ENCODE measurements around the gene IFNAR2.
A peak's percentile ranks its signal among the peaks of the same experiment; 100 is the strongest.

Gene IFNAR2

DNA sequence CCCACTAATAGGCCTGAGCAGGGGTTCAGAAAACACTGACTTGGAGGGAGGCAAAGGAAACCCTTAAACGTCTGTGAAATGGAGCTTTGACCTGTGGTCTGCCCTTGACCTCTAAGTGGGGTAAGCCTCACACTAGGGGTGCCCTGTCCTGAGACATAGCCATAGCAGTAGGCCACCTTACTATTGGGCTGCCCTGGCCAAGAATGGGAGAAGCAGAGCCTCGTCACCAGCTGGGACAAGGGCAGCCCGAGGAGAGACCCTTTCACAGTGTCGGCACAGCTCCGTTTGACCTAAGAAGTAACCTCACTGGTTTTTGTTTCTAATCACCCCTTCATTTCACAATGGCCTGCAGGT lies 26.4 kb upstream of the IFNAR2 start:
- no peak overlapping the region for H3K4me3 ChIP-seq (replicated peaks; ENCODE audit: low read depth, low read length)
- TF ChIP-seq, protein P1, sequence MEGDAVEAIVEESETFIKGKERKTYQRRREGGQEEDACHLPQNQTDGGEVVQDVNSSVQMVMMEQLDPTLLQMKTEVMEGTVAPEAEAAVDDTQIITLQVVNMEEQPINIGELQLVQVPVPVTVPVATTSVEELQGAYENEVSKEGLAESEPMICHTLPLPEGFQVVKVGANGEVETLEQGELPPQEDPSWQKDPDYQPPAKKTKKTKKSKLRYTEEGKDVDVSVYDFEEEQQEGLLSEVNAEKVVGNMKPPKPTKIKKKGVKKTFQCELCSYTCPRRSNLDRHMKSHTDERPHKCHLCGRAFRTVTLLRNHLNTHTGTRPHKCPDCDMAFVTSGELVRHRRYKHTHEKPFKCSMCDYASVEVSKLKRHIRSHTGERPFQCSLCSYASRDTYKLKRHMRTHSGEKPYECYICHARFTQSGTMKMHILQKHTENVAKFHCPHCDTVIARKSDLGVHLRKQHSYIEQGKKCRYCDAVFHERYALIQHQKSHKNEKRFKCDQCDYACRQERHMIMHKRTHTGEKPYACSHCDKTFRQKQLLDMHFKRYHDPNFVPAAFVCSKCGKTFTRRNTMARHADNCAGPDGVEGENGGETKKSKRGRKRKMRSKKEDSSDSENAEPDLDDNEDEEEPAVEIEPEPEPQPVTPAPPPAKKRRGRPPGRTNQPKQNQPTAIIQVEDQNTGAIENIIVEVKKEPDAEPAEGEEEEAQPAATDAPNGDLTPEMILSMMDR (IDR thresholded peaks at IDR 0.05; ENCODE audit: low read length, missing control alignments), result no peak
- no peak for DNase-seq (ENCODE audit: low read depth)

DNA sequence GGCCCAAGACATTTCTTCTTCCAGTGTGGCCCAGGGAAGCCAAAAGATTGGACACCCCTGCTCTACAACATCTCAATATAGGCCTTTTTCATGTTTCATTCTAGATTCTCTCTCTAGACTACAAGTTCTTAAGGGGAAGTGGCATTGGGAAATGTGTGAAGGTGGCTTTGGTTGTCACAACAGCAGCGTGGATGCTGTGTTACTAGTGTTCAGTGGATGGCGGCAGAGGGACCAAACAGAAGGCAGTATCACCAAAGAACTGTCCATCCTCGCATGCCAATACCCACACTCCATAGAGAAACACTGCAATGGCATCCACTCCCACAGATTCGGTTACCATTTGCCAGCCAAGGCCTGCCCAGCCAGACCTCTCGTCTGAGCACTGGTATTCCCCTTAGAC lies 24.3 kb upstream of the IFNAR2 start:
- H3K4me3 ChIP-seq (replicated peaks; ENCODE audit: low read depth, low read length), result no peak overlapping the region
- TF ChIP-seq, protein P1 (IDR thresholded peaks at IDR 0.05; ENCODE audit: low read length, missing control alignments), result no peak
- no peak for DNase-seq (ENCODE audit: low read depth)

DNA sequence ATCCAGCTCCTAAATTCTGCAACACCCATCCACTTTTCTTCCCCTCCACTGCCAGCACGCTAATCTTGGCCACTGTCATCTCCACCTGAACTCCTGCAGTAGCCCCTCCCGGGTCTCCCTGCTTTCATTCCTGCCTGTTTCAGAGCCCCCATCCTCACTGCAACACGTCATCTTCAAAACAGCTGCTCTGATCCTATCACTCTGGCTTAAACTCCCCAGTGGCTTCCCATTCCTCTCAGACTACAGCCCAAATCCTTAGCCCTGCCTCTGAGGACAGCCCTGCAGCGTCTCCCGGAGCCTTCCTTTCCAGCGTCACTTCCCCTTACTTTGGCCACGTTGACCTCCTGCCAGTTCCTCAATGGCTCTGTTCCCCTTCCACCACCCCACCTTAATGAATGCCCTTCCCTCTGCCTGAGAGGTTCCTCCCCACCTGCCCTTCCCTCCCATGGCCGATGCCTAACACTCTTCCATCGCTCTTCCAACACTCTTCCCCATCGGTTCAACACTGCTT lies 22.9 kb upstream of the IFNAR2 start:
- DNase-seq (ENCODE audit: low read depth), result no peak
- TF ChIP-seq, protein P1 (IDR thresholded peaks at IDR 0.05; ENCODE audit: low read length, missing control alignments), result no peak
- no peak overlapping the region for H3K4me3 ChIP-seq (replicated peaks; ENCODE audit: low read depth, low read length)

DNA sequence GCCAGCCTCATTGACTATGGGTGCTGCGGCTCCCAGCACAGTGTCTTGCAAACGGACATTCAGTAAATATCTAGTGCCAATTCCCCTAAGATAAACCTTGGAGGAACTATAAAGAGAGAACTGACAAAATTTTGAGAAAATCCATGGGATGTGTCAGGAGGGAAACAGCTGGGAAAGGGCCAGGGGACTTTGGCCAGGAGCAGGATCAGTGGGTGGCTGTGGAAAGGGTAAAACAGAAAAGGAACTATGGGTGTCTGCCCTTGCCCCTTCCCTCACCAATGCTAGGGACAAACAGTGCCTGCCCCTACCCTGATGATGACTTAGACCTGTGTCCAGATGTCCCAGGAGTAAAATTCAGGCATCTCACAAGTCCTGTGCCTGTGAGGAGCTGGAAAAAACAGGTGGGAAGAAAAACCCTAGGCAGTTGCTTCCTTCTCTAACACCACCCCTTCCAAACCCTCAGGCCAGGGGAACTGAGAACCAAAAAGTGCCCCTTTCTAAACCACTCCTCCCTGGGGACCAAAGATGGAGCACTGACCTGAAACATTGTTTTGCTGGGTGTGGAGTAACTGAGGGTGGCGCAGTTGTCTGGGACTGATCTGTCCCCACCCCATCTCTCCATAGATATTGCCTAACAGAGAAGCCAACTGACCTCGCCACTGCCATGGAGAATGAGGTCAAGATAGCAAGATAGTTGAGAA lies 22.1 kb upstream of the IFNAR2 start:
- TF ChIP-seq, protein P1 (IDR thresholded peaks at IDR 0.05; ENCODE audit: low read length, missing control alignments), result no peak
- H3K4me3 ChIP-seq (replicated peaks; ENCODE audit: low read depth, low read length), result no peak overlapping the region
- no peak for DNase-seq (ENCODE audit: low read depth)

DNA sequence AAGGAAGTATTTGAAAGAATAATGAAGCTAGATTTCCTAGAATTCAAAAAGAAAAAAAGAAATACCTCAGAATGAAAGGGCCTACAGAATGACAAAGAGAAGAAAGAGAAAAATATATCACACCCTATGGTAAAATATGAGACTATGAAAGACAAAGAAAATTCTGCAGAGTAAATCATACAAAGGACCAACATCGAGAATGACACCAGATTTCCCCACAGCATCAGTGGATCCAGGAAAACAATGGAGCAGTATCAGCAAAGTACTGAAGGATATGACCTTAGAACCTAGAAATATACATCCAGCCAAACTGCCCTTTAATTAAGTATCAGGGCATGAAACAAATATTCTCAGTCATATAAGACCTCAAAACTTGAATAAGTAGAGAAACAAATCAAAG lies 21.2 kb upstream of the IFNAR2 start:
- no peak for DNase-seq (ENCODE audit: low read depth)
- H3K4me3 ChIP-seq (replicated peaks; ENCODE audit: low read depth, low read length), result no peak overlapping the region
- TF ChIP-seq, protein P1 (IDR thresholded peaks at IDR 0.05; ENCODE audit: low read length, missing control alignments), result no peak

DNA sequence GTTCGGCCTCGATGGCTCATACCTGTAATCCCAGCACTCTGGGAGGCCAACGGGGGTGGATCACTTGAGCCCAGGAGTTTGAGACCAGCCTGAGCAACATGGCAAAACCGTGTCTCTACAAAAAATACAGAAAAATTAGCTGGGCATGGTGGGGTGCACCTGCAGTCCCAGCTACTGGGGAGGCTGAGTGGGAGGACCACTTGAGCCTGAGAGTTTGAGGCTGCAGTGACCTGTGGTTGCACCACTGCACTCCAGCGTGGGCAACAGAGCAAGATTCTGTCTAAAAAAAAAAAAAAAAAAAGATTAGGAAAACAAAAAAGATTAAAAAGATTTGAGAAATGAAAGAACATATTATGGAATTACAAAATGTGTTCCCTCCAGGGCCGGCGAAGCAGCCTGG lies 18.4 kb upstream of the IFNAR2 start:
- DNase-seq (ENCODE audit: low read depth), result no peak
- no peak overlapping the region for H3K4me3 ChIP-seq (replicated peaks; ENCODE audit: low read depth, low read length)
- TF ChIP-seq, protein P1 (IDR thresholded peaks at IDR 0.05; ENCODE audit: low read length, missing control alignments), result no peak

DNA sequence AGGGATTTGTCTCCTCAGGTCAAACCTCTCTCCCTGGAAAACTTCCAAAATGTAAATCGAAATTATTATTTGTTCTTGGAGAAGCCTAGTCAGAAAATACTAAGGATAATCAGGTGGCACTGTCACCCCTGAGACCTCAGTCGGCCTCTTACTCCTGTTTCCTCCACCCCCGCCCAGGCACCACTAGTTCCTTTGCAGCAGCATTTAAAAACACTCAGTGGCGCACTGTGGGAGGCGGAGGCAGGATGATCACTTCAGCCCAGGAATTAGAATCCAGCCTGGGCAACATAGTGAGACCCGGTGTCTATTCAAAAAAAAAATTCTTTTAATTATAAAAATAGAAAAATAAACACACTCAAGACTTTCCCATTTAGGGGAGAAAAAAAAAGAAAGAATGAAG lies 18.0 kb upstream of the IFNAR2 start:
- H3K4me3 ChIP-seq (replicated peaks; ENCODE audit: low read depth, low read length), result peak overlapping the region; percentile 24
- no peak for DNase-seq (ENCODE audit: low read depth)
- TF ChIP-seq, protein P1 (IDR thresholded peaks at IDR 0.05; ENCODE audit: low read length, missing control alignments), result no peak

Data from fibroblast of pulmonary artery (primary cell).